GM12873 (cell line): ENCODE measurements around the gene PPHLN1.
A peak's percentile ranks its signal among the peaks of the same experiment; 100 is the strongest.

Experiments
- CTCF ChIP-seq: IDR thresholded peaks from 2 replicates; pipeline ENCODE4 v1.5.1; 2012; ENCODE audit warnings: low read depth, mild to moderate bottlenecking, moderate library complexity, low read length, control low read depth; ENCODE audit not compliant: insufficient read depth; ENCODE audit errors: missing control alignments

The PPHLN1 gene

GRCh38 chr12:42475106-42475505 lies 149.1 kb downstream of the PPHLN1 start:
- TF ChIP-seq CTCF = no peak

- TF ChIP-seq CTCF = no peak
Observed at GRCh38 chr12:42477941-42478340, 152.0 kb downstream of the PPHLN1 start.

GRCh38 chr12:42481368-42481767 lies 155.4 kb downstream of the PPHLN1 start:
- TF ChIP-seq CTCF = no peak

GRCh38 chr12:42482041-42482747 lies 156.2 kb downstream of the PPHLN1 start:
- no peak for TF ChIP-seq CTCF

GRCh38 chr12:42482748-42483520 lies 157.0 kb downstream of the PPHLN1 start:
- TF ChIP-seq CTCF = peak; percentile 83

- no peak for TF ChIP-seq CTCF
Observed at GRCh38 chr12:42483521-42483790, 157.5 kb downstream of the PPHLN1 start.

- TF ChIP-seq CTCF = no peak
Observed at GRCh38 chr12:42484996-42485395, 159.0 kb downstream of the PPHLN1 start.
